Retinal pigment epithelial cell (primary cell): ENCODE data around the gene FBLN1.
"Not testable (repeated sequence)": the region's sequence is repeated elsewhere in the genome, so short reads cannot be mapped to it uniquely, and the experiment has no call there.

Experiments
- DNase-seq: peaks from one replicate; pipeline ENCODE4 v3.0.0-alpha.2; 2010; ENCODE audit warnings: low read depth
- H3K4me3 ChIP-seq: 2 replicates; pipeline ENCODE4 v1.5.1; 2011; ENCODE audit warnings: mild to moderate bottlenecking, low read length, control low read depth, moderate library complexity
- CTCF ChIP-seq: conservative IDR thresholded peaks from 2 replicates; pipeline ENCODE4 v1.5.1; 2011; ENCODE audit warnings: low read depth, low read length, control low read depth, inconsistent platforms

The FBLN1 gene

GRCh38 chr22:45483918-45484499, 18.7 kb upstream of the FBLN1 start:
- H3K4me3 ChIP-seq, result no peak overlapping the region
- no peak for TF ChIP-seq CTCF
- DNase-seq, result no peak

- no peak for DNase-seq
- no peak overlapping the region for H3K4me3 ChIP-seq
- TF ChIP-seq CTCF, result no peak
Measured at GRCh38 chr22:45484742-45485141, 17.9 kb upstream of the FBLN1 start.

GRCh38 chr22:45485261-45485660, 17.4 kb upstream of the FBLN1 start:
- no peak for TF ChIP-seq CTCF
- H3K4me3 ChIP-seq, result no peak overlapping the region
- no peak for DNase-seq

- DNase-seq, result no peak
- TF ChIP-seq CTCF, result no peak
- no peak overlapping the region for H3K4me3 ChIP-seq
Measured at GRCh38 chr22:45488764-45489370, 13.8 kb upstream of the FBLN1 start.

- no peak for DNase-seq
- TF ChIP-seq CTCF, result no peak
Measured at GRCh38 chr22:45490836-45491235, 11.8 kb upstream of the FBLN1 start.

GRCh38 chr22:45491841-45492240, 10.8 kb upstream of the FBLN1 start:
- H3K4me3 ChIP-seq, result no peak overlapping the region
- DNase-seq, result no peak
- TF ChIP-seq CTCF, result no peak

More at GRCh38 chr22:45490836-45491235, 11.8 kb upstream of the FBLN1 start:
- H3K4me3 ChIP-seq, result no peak overlapping the region

GRCh38 chr22:45493286-45493771, 9.4 kb upstream of the FBLN1 start:
- H3K4me3 ChIP-seq, result no peak overlapping the region
- DNase-seq, result no peak
- no peak for TF ChIP-seq CTCF

GRCh38 chr22:45494306-45494705, 8.4 kb upstream of the FBLN1 start:
- not testable (repeated sequence) for DNase-seq, H3K4me3 ChIP-seq

GRCh38 chr22:45495616-45496015, 7.1 kb upstream of the FBLN1 start:
- not testable (repeated sequence) for DNase-seq, H3K4me3 ChIP-seq
